ENCODE results near the gene EYA3. TPM values are rescaled to one million over a fixed set of nuclear protein-coding genes. Genes with fewer than 3 reads are reported as not detected.

EYA3 gene
- total RNA-seq, 1 experiment from 2014 or later: 18.7 TPM

DNA sequence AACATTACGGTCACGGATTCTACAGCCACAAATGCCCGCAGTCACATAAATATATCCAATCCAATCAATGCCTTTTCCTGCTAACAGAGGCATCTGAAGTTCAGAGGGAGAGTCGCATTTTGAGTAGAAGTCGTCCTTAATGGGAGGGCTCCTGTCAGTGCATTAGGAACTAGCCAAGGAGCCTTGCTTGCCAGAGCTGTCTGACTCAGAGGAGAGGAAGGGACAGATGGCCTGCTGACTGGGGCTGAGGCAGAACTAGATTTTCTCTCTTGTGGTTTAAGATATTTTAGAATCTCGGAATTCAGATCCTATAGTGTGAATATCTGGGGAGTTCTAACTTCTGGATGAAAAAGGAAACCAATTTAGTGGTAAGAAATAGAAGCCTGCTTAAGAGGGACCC lies 118.0 kb downstream of the EYA3 start:
- peak; percentile 84 for DNase-seq (ENCODE audit: low read depth)

DNA sequence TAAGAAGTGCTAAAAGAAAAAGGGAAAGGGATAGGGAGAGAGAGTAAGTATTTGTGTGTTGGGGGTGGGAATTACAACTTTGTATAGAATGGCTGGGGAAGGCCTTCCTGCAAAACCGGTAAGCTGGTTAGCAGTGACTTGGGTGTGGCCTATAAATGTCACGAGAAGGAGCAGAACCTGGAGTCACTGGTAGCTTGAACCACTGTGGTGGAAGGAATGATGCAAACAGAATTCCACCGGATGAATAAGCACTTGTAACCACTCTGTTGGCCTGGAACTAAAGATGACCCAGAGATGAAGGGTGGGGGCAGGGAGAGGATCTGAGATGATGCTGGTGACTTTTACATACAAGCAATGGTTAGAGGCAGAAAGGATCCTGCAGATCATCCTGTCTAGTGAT lies 119.7 kb downstream of the EYA3 start:
- peak; percentile 85 for DNase-seq (ENCODE audit: low read depth)

DNA sequence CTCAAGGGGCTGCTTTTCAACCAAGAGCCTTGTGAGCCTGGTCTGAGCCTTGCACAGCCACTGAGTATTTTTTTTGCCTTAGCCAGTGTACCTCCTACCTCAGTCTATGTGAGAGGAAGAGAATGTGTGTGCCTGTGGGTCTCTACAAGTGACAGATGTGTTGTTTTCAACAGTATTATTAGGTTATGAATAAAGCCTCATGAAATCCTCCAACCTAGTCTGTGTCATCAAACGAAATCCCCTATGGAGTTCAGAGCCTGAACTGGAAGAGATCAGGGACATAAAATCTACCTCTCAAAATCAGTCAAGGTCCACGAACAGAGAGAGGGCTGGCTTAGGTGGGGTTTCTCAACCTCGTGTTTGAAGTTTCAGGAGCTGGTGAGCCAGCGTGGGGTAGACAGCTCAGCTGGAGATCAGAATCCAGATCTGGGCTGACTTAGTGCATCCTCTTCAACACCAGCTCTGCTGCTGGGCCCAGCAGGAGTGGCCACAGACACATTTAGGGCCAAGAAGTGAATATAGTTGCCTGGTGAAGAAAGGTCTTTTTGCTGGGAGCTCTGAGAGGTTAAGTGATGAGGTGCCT lies 120.4 kb downstream of the EYA3 start:
- no peak for DNase-seq (ENCODE audit: low read depth)

DNA sequence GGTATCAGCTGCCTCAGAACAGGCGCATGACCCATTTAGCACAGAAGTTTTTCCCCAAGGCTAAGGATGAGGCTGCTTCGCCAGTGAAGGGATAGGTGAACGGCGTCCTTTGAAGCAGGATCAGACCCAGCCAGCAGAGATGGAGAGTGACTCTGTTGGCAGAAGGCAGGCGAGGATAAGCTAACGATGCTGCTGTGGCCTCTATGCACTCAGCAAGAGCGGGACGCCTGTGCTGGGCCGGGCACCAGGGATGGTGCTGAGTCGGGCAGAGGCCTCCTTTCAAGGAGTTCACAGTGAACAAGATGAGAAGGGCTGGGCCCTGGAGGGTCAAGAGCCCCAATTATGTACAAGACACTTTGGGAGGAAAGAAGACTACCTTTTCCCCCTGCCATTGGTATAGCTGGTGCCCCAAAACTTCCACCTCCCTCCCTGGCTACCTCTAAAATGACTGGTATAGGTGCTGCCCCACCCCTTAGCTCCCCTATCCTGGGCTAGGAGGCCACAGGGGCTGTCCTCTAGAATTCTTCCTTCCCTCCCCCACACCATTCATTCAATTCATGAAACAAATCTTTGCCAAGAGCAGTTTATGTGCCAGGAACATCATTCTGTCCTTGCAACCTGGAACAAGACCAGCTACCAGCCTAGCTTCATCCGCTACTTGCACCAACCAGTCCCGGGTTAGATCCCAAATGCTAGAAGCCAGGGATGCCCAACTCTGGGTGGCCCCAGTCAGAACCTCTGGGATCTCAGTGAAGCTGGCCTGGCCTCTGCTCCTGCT lies 121.1 kb downstream of the EYA3 start:
- DNase-seq (ENCODE audit: low read depth): no peak

DNA sequence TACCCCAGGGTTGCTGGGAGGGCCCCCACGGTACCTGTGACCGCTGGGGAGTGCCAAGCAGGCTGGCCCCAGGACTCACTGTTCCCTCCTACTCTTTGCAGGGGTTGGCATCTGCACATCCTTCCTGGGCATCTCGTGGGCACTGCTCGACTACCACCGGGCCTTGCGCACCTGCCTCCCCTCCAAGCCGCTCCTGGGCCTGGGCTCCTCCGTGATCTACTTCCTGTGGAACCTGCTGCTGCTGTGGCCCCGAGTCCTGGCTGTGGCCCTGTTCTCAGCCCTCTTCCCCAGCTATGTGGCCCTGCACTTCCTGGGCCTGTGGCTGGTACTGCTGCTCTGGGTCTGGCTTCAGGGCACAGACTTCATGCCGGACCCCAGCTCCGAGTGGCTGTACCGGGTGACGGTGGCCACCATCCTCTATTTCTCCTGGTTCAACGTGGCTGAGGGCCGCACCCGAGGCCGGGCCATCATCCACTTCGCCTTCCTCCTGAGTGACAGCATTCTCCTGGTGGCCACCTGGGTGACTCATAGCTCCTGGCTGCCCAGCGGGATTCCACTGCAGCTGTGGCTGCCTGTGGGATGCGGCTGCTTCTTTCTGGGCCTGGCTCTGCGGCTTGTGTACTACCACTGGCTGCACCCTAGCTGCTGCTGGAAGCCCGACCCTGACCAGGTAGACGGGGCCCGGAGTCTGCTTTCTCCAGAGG lies 121.9 kb downstream of the EYA3 start:
- no peak for DNase-seq (ENCODE audit: low read depth)

DNA sequence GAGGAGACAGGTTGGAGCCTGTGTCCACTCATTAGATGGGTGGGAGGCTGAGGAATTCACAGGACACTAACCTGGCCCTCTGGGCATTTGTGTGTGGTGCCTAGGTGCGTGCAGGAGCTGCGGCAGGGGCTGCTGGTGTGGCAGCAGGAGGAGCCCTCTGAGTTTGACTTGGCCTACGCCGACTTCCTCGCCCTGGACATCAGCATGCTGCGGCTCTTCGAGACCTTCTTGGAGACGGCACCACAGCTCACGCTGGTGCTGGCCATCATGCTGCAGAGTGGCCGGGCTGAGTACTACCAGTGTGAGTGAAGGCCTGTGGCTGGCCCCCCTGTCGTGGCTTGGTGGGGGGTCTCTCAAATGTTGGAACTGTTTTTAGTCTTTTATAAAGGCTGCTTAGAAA lies 125.0 kb downstream of the EYA3 start:
- DNase-seq (ENCODE audit: low read depth): no peak

DNA sequence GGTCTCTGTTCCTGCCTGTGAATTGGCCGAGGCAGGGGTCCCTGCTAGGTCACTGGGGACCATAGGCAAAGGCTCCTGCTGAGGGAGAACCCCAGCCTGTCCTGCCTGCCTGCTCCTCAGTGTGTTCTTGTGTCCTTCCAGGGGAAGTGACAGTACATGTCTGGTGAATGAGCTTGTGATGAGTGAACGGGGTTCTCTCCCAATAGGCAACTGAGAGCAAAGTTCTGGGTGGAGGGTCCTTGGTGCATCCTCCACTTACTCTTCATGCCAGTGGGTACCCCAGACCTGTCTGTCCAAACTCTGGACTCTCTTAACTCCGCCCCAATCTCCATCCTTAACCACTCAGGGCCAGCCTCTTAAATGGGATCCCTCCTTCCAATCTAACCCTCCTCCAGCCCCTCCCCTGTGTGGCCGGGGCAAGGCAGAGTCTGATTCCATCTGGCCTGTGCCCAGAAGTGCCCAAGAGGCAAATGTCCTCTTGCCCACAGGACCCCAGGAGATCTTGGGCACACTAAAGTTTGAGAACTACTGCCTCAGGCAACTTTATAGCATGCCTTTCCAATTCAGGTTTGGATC lies 126.7 kb downstream of the EYA3 start:
- DNase-seq (ENCODE audit: low read depth): no peak

DNA sequence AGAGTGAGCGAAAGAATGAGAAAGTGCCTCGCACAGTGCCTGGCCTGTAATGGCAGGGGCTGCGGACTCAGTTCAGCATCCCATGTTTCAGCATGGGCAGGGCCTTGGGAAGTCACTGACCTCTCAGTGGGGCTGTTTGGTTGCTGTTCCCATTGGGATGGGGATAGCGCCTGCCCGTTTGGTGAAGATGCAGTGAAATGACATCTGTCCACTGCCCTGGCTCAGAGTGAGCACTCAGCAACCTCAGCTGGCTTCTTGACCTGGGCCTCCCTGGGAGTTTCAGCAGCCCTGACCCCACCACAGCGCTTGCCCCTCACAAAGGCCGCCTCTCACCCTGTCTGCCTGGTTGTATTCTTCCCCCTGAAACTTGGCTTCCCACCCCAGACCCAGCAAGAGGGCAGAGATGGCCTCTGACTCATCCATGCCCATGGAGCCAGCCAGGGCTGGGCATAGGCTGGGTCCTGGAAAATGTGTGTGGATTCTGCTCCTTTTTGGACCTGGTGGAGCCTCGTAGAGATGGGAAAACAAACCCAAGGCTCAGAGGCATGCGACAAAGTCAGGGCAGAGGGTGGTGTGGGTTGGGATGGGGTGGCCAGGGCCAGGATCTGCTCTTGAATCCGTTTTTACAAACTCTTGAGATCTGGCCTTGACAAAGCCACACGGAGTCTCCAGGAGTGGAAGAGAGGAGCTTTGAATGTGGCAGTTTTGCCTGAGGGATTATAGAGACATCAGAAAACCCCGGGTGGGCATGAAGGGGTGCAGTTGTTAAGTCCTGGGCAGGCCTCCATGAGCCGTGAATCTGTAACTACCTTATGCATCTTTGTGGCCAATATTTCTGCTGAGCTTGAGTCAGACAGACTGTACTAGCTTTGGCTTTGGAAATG lies 127.4 kb downstream of the EYA3 start:
- DNase-seq (ENCODE audit: low read depth): peak; percentile 9

DNA sequence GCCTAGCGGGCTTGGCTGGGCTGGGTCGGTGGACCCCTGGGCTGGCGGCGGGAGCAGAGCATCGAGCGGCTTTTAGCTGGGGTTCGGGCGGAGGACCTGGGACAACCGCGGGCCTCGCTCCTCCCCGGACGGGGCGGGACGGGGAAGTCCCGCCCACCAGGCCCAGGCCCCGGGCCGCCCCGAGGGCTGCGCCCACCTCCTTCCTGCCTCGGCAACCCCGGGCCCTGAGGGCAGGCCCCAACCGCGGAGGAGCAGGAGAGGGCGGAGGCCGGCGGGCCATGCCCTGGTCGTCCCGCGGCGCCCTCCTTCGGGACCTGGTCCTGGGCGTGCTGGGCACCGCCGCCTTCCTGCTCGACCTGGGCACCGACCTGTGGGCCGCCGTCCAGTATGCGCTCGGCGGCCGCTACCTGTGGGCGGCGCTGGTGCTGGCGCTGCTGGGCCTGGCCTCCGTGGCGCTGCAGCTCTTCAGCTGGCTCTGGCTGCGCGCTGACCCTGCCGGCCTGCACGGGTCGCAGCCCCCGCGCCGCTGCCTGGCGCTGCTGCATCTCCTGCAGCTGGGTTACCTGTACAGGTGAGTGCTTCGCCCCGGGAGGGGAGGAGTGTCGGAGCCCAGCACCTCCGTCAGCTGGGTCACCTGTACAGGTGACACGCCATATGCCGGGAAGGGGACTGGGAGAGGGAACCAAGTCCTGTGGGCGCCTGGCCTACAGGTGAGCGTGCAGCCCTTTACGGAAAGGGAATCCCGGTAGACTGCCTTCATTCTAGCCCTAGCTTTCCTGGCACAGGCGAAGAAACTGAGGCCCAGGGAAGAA lies 128.4 kb downstream of the EYA3 start, which contains the start of gene XKR8:
Gene XKR8 (plus strand): TSS at position 182 of the 812 bp plus-strand sequence. CDS start 97 bp downstream, at position 279.
- DNase-seq (ENCODE audit: low read depth): peak; percentile 22

DNA sequence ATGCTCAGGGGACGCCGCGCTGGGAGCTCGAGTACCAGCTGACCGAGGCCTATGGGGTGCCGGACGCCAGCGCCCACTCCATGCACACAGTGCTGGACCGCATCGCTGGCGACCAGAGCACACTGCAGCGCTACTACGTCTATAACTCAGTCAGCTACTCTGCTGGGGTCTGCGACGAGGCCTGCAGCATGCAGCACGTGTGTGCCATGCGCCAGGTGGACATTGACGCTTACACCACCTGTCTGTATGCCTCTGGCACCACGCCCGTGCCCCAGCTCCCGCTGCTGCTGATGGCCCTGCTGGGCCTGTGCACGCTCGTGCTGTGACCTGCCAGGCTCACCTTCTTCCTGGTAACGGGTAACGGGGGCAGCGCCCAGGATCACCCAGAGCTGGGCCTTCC lies 129.9 kb downstream of the EYA3 start:
- DNase-seq (ENCODE audit: low read depth): no peak

DNA sequence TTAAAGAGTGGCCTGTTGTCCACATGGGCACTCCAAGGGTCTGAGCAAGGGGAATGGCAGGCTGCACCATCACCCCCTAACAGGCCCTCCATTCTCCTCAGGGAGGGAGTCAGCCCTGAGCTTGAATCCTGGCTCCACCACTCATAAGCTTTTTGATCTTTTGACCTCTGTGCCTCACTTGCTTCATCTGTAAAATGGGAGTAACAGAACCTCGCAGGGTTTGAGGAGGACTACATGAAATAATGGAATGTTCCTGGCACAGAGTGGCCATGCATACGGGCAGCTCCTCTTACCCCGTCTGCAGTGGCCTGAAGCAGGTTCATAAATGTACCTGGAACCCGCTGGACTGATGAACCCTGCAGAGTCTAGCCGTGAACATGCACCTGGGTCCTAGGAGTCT lies 130.8 kb downstream of the EYA3 start:
- DNase-seq (ENCODE audit: low read depth): no peak

DNA sequence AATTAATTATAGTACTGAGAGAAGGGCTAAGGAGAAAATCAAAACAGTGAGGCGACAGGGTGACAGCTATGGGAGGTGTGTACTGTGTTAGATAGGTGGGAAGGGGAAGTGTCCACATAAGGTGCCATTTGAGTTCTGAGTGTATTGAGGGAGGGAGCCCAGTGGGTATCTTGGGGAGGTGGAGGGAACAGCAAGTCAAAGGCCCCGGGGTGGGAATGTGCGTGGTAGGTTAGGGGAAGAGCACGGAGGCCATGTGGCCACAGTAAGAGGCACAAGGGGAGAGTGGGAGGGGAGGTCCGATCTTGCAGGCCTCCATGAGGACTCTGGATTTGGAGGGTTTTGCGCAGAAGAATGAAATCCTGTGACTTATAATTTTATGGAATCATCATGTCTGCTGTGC lies 131.6 kb downstream of the EYA3 start:
- DNase-seq (ENCODE audit: low read depth): no peak

DNA sequence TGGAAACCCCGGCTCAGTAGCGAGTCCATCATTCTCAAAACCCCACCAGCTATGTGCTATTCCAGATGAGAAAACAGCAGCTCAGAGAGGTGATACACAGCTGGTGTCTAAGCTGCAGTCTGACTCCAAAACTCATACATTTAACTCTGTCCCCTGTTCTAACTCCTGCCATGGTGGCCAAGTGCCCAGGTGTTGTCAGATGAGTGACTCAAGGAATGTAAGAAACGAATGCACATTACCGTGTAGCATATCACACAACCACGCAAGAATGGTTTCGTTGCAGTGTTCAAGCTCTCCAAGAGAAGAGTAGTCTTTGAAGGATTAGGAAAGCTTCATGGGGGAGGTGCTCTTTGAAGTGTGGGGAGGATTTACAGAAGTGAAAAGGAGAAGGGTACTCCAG lies 133.3 kb downstream of the EYA3 start:
- DNase-seq (ENCODE audit: low read depth): no peak

DNA sequence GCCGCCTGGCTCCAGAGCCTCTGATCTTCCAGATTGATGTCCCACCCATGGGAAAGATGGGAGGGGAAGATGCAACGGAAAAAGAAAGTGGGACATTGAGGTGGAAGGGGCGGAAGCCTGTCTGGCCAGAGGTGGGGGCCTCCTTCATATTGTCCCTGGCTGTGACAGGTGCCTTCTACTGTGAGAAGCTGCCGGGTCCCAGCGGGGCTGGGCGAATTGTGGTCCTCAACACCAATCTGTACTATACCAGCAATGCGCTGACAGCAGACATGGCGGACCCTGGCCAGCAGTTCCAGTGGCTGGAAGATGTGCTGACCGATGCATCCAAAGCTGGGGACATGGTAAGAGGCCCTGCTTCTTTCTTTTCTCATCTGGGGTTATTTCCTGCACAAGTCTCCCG lies 134.2 kb downstream of the EYA3 start:
- DNase-seq (ENCODE audit: low read depth): no peak

DNA sequence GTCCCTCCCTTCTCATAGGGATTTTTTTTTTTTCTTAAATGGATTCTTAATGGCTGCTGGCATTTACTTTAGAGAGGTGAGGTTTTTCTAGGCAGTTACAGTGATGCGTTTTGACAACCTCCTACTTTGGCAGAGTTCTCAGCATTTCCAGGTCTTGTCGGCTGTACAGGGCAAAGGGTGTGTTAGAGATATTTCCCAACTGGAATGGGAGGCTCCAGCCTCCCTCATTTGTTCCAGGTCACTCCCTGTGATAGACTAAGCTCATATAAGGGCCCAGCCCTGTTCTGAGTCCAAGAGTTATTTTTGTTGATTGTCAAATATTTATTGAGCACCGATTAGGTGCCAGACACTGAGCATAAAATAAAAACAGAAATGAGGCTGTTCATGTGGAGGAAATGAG lies 136.3 kb downstream of the EYA3 start:
- DNase-seq (ENCODE audit: low read depth): no peak

DNA sequence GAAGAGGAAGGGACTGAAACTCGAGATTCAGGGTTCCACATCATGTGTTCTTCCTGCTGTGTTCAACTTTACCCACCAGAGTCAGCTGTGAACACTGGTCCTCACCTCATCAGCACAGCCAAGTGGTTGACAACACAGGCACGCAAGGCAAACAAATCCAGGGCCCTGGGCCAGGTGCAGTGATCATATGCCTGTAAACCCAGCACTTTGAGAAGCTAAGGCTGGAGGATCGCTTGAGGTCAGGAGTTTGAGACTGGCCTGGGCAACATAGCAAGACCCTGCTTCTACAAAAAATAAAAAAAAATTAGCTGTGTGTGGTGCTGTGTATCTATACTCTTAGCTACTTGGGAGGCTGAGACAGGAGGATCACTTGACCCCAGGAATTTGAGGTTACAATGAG lies 137.0 kb downstream of the EYA3 start:
- no peak for DNase-seq (ENCODE audit: low read depth)

DNA sequence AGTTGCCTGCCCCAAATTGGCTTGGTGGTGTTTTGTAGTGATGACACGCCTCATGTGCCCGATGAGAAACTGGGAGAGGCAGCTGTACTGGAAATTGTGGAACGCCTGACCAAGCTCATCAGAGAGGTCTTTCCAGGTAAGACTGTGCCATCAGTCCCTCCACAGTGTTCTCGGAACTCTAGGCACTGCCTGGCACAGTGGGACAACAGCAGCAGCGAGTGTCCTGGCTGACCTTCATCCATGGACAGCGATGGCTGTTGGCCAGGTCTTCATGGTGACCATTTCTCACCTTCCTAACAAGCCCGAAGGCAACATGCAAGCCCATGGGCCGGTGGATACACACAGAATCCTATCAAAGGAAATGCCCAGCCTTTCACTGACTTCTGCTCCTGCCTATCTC lies 139.4 kb downstream of the EYA3 start:
- DNase-seq (ENCODE audit: low read depth): no peak

DNA sequence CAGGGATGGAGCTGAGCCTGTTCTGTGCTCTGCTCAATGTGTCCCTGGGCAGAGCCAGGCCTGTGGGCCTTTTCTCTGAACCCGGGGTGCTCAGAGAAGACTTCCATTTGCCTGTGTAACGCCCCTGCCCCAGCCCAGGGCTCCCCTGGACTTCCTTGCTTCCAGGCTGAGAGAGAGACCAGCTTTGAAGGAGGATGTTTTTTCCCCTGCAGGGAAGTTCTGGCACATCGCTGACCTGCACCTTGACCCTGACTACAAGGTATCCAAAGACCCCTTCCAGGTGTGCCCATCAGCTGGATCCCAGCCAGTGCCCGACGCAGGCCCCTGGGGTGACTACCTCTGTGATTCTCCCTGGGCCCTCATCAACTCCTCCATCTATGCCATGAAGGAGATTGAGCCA lies 143.4 kb downstream of the EYA3 start:
- no peak for DNase-seq (ENCODE audit: low read depth)

DNA sequence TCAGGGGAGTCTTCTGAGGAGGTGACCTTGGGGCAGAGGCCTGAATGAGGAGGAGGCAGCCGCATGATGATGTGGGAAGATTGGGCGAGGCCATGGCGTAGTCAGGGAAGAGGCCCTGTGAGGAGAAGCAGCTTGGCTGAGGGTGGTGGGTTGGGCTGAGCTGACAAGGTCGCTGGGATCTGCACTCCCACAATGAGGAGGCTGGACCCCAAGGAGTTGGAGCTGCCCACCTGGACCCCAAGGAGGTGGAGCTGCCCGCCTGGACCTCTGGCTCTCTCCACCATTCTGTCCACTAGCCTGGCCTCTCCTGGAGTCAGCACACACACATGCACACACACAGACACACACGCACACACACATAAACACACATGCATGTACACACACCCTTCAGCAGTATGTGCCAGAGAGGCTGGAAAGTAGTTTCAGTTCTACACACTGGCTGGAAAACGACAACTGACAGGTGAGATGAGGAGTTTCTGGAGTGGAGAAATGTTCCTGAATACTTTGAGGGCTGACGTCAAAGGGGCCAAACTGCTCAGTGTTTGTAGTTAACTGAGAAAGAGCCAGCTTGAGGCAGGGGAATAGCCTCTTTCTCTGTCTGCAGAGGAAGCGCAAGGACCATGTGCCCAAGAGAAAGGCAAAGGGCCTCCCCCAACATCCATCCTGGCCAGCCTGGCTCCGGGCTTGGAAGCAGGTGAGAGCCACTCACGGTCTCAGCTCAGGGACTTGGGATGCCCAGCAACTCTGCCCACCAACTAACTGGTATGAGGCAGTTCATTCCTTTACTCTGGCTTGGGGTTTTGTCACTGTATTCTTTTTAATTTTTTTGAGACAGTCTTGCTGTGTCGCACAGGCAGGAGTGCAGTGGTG lies 146.5 kb downstream of the EYA3 start:
- no peak for DNase-seq (ENCODE audit: low read depth)

All from RPMI7951 (cell line).